IPS-18c (cell line): ENCODE results near the gene MAT2A.

Experiments
- H3K4me3 ChIP-seq: 2 replicates; pipeline ENCODE4 v1.7.0; 2013; ENCODE audit warnings: low read depth, mild to moderate bottlenecking, low read length, moderate library complexity; ENCODE audit not compliant: insufficient read depth
- H3K9me3 ChIP-seq: one replicate; pipeline ENCODE4 v1.6.1; 2013; ENCODE audit warnings: mild to moderate bottlenecking, low read length, moderate library complexity; ENCODE audit not compliant: control insufficient read depth, insufficient read depth

Gene MAT2A

DNA sequence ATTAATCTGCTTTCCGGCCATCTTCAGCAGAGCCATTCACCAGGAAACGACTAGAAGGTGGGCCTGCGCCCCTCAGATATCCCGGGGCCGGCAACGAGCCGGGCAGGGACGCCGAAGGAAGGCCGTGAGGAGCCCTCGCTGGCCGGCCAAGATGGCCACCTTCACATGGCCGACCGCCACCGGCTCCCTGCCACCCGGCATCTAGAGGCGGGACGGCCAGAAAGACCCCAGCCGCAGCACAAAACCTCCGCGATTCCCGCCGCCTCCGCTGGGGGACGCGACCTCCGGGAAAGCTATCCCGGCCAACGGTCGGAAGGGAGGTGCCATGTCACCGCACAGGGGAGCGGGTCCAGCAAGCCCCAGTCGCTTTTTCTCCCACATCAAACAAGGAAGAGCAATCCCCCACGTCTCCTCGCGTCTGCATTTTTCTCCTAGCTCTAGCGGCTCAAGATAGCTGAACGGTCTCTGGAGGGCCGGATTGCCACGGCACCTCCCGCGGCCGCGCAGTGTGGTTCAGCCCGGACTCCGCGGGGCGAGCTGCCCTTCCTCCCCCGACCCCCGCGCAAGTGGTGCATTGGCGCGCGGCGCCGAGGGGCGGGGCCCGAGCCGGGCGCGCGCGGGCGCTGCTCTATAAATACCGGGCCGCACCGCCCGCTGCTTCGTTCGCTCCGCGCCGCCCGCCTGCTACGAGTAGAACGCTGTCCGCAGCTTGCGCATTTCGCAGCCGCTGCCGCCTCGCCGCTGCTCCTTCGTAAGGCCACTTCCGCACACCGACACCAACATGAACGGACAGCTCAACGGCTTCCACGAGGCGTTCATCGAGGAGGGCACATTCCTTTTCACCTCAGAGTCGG is at the start of gene MAT2A:
MAT2A (plus strand) TSS at position 662 of the 854 bp plus-strand sequence; CDS start at position 782, 120 bp downstream.
- peak within 1 kb of the TSS; percentile 100 for H3K4me3 ChIP-seq
- no peaks in the 10 kb centered on the region for H3K9me3 ChIP-seq

DNA sequence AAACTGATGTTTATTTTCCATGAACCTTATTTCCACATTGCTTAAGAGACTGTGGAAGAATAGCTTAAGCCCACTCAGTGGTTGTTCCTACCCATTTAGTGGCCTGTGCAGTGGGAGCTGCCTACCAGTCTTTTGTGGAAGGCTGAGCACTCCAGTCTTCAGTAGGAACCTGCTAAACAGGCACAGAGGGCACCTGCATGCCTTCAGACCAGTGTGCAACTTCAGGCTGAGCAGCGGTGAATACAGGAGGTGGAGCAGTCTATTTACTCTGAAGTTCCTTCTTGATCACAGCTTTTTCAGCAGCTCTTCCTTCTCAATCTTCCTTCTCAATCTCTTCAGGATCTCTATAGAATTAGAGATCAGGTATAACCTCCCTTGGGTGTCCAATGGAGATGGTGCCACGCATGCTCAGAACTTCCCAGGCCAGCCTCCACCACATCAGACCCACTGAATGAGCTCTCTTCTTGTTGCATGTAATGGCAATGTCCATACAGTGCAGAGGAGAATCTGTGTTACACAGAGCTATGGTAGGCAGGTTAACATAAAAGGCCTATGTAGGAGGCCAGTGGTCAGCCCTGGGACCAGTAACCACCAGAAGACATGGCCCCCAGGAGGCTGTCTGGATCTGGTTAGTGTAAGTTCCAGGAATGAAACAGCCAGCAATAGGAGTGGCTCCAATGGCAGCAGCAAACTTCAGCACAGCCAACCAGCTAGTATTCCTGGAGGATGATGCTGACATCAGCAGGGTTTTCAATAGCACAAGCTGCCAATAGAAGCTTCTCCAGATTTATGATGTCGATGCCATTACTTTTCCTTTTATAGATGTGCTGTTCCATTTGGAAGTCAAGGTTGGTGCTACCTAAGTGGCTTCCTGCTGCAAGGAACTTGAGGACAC is 47.9 kb upstream of the MAT2A start:
- no peak overlapping the region for H3K4me3 ChIP-seq

DNA sequence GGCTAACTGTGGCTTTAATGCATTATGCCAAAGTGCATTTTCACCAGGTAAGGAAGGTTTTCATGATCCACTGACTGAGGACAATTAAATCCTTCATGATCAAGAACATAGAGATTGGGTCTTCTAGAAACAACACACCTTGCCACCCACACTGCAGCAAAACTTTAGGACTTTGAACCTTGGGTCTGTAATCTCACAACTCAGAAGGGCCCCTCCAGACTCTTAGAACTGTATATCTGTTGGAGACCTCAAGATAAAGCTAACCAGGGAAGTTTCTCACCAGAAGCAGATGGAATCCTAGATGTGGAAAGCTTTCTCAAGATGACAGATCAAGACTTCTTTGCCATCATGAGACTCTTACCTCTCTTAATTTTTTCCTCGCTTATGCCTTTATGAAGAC is 42.5 kb upstream of the MAT2A start:
- no peak overlapping the region for H3K4me3 ChIP-seq

More for the DNA sequence above, 47.9 kb upstream of the MAT2A start:
- peaks cover 3% of the 10 kb centered on the region for H3K9me3 ChIP-seq

DNA sequence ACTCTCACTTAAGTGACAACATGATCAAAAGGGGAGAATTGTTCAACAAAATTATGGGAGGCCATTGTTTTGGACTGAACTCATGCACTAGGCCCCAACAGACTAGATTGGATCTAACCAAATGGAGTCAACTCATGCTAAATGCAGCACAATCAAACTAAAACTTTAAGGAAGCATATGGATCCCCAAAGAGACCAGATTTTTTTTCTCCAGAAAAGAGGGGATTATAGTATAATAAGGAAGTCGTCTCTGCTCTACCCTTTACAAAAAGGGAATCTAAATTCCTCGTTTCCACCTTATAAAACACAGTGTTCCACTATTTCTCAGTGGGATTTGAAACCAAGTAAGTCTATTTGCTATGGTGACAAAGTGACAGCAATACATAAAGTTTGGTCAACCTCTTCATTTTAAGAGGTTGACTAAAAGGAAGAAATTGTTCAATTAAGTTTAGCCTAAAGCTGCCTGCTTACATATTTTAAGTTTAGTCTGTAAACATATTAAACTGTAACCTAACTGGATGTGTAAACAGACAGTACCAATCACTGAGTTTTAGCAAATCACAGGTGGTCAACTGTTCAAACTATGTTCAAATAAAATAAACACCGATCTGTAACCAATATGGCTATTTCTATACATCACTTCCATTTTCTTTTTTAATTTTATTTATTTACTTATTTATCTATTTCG is 40.9 kb upstream of the MAT2A start:
- Histone ChIP-seq H3K4me3 (no peak overlapping the region), H3K9me3 (no peaks in the 10 kb centered on the region)

More for the DNA sequence above, 42.5 kb upstream of the MAT2A start:
- H3K9me3 ChIP-seq, result no peaks in the 10 kb centered on the region

DNA sequence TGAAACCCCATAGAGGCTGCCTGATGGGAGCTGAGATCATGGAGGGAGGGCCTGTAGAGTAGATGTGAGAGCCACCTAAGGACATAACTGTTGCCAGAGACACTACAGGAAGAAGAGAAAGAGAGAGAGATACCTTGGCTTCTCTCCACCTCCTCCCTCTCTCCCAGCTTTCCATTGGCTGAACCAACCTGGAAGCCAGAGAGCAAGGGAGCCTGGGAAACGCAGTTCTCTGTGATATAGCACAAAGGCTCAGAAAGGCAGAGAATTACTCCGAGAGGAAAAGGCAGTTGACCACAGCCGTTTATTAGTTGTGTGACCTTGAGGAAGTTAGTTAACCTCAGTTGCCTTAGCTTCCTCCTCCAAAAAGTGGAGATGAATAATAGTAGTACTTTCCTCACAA is 37.7 kb upstream of the MAT2A start:
- no peaks in the 10 kb centered on the region for H3K9me3 ChIP-seq
- H3K4me3 ChIP-seq, result no peak overlapping the region

DNA sequence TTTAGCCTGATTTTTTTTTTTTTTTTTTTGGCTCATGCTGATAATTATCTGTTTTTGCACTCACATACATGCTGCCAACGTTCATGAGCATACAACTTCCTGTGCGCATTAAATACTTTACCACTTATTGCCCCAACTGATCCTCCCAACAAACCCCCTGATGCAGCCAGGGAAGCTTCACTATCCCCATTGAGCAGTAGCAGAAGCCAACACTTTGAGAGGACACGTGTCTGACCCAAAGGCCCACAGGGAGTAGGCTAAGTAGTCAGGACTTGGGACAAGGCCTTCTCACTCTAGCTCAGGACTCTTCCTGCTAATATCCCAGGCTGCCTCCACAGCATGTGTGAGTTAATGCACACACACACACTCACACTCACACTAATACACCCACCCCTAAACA is 36.2 kb upstream of the MAT2A start:
- Histone ChIP-seq H3K9me3 (no peaks in the 10 kb centered on the region), H3K4me3 (no peak overlapping the region)

DNA sequence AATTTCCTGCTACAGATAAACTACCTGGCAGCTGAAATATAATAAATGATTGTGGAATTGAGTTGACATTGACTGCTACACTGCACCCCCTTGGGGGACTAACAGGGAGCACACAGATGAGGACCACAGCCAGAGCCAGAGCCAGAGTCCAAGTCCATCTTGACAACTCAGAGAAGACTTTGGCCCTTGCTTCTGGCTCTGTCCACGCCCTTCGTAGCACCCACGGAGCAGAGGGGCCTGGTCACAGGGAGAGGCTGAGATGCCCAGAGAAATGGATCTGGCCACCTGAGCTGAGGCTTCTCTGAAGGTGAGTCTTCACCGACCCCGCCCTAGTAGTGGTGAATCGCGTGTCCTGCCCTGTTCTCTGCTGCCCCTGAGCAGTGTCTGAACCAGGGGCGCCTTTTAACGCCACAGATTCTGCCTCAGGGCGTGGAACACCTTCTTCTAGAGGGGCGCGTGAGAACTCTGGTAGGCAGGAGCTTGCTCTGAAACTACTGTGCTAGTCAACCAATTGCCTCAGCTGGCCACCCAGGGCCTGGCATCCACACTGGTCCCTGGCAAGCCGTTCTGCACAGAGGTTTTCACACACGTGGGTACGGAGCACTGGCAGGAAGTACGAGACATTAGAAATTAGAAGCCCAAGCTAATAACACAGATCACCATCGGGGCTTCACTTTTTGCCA is 35.7 kb upstream of the MAT2A start:
- H3K9me3 ChIP-seq, result no peaks in the 10 kb centered on the region
- no peak overlapping the region for H3K4me3 ChIP-seq

DNA sequence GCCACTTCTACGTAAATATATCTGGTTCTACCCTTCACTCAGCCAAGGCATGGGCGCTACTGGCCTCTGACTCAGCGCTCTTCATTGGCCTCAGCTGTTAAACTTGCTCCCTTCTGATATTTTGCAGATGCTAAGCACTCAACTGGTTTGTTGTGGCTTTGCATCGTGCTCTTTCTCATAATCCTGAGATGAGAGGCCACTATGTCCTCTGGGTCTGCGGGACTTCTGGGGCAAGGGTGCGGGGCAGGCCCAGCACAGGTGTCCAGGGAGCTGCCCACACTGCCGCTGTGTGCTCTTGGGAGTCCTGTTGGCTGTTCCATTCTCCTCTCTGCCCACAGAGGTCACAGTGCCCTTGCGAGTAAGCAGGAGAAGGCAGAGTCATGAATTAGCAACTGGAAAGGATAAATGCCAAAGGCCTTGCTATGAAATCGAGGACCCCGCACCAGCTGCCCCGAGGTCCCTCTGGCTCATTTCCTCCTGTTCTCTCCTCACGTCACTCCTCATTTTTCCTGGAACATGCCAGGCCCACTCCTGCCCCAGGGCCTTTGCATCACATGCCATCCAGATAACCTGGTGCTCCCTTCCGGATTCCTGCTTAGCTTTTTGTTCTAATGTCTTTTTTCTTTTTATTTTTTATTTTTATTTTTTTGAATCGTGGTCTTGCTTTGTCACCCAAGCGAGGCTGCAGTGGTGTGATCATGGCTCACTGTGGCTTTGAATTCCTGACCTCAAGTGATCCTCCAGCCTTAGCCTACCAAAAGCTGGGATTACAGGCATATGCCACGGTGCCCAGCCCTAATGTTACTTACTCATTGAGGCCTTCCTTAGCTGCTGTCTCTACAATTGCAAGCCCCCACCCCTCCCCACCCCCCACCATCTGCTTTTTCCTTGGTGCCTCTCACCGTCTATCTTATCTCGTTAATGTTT is 34.9 kb upstream of the MAT2A start:
- no peaks in the 10 kb centered on the region for H3K9me3 ChIP-seq
- H3K4me3 ChIP-seq, result no peak overlapping the region

DNA sequence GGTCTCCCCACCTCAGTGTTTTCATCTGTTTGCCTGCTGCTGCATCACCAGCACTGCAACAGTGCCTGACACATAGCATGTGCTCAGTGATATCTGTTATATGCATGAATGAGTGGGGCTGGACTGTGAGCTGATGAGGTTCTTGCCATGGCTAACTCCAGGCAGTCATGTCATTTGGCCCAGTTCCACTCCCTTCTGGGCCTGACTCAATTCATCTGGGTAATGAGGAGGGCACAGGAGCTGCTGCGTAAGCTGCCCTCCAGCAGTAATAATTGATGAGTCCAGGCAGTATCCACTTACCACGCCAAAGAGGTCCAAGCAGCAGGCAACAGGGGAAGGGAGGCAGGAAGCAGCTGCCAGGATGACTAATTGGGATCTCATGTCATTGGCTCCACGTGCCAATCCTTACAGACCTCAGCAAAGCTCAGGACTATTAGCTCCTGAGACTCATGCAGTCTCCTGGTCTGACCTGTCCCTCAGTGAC is 34.1 kb upstream of the MAT2A start:
- H3K9me3 ChIP-seq, result no peaks in the 10 kb centered on the region
- H3K4me3 ChIP-seq, result no peak overlapping the region

DNA sequence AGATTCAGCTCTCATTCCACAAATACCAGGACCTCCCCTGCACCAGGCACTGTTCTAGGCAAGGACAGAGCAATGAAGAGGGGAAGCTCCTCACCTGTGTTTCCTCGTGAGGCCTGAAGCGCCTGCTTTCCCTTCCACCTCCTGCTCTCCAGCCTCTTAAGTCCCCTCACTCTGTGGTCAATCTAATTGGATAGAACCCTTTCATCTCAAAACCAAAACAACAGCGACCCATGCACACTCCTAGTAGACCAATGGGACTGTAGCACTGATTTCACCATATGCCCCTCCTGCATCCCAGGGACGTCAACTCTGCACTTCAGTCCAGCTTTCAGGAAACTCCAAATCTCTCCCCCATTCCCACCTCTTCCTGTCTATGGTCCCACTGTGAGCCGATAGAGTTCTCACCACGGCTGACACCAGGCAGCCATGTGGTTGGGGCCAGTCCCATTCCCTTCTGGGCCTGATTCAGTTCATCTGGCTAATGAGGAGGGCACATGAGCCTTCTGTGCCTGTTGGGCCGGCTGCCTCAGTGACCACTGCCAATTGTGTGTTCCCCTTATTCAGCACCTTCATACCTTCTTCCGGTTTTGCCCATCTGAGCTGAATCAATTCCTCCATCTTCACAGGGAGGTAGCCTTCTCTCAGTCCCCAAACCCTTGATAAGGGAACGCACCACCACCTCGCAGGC is 33.3 kb upstream of the MAT2A start:
- no peak overlapping the region for H3K4me3 ChIP-seq

DNA sequence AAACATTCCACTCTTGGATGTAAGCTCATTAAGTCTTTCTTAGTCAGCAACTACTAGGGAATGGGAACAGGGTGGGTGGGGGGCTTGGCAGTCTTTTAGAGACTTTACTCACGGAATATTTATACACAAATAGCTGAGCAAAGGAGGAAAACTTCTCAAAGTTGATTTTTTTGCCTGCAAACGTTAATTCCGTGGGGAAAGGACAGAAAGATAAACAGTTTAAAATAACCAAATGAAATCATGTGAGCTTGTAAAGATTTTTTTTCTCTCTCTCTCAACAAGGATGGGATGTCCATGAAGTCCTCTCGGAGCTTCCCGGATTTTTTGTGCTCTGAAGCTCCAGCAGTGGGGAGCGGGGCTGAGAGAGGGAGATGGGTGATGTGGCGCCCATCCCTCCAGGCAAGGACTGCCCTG is 32.2 kb upstream of the MAT2A start:
- no peak overlapping the region for H3K4me3 ChIP-seq
- H3K9me3 ChIP-seq, result no peaks in the 10 kb centered on the region

More for the DNA sequence above, 33.3 kb upstream of the MAT2A start:
- no peaks in the 10 kb centered on the region for H3K9me3 ChIP-seq

DNA sequence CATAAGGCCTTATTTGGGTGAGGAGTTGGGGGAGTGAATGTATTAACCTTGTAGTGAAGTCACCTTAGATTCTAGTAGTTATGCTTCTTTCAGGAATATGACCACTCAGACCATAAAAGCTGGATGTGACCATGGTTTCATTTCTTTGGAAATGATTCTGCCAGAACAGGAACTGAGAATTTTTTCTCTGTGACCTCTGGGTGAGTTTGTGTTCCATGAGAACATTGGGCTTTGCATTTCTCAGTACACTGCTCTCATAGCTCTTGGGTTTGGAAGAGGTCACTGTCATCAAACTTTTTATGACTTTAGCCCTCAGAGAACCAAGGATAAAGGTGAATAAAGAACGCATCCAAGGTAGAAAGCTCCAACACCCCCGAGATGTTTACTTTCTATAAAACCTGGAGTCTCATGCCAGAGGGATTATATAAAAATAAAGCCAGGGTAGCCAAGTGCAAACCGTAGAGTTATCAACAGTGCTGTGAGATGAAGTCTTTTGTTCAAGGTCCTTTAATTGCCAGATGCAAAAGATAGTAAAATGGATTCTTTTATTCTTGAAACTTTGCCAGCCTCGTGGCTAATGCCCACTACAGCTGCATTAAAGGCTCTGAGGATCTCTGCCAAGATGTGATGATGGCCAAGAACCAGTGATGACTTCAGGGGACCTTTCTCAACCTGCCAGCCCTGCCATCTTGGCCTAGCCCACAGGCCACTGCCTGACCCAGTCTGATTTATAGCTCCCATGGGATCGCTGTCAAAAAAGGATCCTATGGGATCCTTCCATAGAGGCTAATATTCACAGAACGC is 27.8 kb upstream of the MAT2A start:
- H3K9me3 ChIP-seq, result no peaks in the 10 kb centered on the region
- H3K4me3 ChIP-seq, result no peak overlapping the region

DNA sequence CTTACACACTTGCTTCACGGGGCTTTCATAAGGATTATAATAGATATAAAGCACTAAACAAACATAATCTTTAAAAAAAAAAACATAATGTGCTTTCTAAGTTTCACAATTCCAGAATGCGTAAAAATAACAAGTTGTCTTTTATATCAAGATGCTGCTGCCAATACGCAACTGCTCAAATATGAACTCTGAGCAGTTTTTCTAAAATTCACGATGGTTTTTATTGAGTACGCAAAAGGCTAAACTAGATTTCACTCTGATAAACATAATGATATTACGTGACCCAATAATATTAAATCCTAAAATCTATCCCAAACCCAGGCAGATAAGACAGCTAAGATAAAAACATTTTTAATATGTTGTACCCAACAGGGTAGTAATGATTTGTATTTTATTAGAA is 24.6 kb upstream of the MAT2A start:
- no peak overlapping the region for H3K4me3 ChIP-seq
- no peaks in the 10 kb centered on the region for H3K9me3 ChIP-seq

DNA sequence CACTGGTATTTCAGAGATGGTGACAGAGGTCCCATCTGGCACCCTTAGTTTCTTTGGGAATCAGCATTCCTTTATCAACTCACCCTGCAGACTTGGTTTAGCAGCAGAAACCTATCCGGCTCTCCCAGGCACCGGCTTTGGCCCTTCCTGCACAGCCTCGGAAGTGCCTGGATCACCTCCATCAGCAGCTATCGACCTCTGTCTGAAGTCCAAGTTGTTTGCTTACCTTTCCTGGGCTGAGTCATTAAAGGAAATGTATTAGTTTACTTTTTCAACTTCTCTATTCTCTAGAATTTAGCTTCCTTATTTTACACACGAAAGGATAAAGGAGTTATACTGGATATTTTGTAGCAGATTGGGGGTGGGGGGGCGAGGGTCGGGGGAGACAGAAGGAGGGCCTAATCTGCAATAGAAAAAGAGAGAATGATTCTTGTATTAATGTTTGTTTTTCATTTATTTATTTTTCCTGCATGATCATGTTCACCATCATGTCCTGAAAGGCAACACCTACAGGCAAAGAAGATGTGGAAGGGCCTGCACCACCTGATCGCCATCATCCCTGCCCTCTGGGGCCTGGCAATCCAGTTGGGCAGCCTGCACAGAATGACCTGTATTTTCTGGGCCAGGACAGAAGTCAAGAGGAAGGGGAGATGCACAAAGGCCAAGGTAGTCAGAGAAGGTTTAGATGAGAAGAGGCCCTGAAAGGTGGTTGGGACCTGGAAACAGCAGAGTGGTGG is 22.1 kb upstream of the MAT2A start:
- H3K9me3 ChIP-seq, result no peaks in the 10 kb centered on the region
- H3K4me3 ChIP-seq, result no peak overlapping the region
